ENCODE measurements around the gene RANBP1. TPM values are rescaled to one million over a fixed set of nuclear protein-coding genes. Genes with fewer than 3 reads are reported as not detected.

RANBP1 gene
- total RNA-seq, 4 donors from 2014 or later: 104 to 159 (median 119) TPM

DNA sequence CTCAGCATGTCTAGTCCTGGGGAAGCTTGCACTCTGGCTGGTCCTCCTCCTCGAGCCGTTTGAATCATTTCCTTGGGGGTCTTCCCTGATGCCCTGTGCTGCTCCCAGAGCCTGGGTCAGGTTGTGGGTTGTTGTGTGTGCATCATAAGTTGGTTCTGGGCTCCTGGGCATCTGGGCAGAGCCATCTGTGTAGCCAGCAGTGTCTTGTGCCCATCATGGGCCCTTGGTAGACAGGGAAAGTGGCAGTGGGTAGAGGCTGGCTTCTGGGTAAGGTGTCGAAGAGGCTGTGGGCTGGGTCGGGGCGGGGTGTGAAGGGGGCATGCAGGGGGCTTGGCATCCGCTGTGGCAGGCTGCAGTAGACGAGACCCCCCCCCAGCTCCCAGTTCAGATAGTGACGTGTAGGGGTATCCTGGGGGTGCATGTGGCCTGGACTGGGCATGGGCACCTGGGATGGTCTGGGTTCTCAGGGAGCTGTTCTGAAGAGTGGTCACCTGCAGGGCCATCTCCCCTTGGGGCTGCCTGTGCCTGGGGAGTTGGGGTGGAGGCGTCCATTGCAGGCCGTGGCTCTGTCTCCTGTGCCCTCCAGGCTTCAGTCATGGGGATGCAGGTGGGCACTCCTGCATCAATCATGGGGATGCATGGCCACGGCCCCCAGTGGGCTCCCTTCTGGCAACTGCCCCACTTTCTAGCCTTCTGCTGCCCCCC lies 8.3 kb downstream of the RANBP1 start:
- 88 to 89% methylated on average over 9 to 11 of the region's 11 CpGs for WGBS, 2 donors
- no peak overlapping the region for H3K4me3 ChIP-seq (ENCODE audit: low read depth, poor library complexity, severe bottlenecking)
- DNase-seq (ENCODE audit: low spot score in 2 of 2): no peak
- intact Hi-C loops (cut with DNase I; ENCODE audit: low total_unique reads): no loop called here
- TF ChIP-seq, protein P1, sequence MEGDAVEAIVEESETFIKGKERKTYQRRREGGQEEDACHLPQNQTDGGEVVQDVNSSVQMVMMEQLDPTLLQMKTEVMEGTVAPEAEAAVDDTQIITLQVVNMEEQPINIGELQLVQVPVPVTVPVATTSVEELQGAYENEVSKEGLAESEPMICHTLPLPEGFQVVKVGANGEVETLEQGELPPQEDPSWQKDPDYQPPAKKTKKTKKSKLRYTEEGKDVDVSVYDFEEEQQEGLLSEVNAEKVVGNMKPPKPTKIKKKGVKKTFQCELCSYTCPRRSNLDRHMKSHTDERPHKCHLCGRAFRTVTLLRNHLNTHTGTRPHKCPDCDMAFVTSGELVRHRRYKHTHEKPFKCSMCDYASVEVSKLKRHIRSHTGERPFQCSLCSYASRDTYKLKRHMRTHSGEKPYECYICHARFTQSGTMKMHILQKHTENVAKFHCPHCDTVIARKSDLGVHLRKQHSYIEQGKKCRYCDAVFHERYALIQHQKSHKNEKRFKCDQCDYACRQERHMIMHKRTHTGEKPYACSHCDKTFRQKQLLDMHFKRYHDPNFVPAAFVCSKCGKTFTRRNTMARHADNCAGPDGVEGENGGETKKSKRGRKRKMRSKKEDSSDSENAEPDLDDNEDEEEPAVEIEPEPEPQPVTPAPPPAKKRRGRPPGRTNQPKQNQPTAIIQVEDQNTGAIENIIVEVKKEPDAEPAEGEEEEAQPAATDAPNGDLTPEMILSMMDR (IDR thresholded peaks at IDR 0.05): no peak
- no peak for TF ChIP-seq POLR2A (IDR thresholded peaks at IDR 0.05)

DNA sequence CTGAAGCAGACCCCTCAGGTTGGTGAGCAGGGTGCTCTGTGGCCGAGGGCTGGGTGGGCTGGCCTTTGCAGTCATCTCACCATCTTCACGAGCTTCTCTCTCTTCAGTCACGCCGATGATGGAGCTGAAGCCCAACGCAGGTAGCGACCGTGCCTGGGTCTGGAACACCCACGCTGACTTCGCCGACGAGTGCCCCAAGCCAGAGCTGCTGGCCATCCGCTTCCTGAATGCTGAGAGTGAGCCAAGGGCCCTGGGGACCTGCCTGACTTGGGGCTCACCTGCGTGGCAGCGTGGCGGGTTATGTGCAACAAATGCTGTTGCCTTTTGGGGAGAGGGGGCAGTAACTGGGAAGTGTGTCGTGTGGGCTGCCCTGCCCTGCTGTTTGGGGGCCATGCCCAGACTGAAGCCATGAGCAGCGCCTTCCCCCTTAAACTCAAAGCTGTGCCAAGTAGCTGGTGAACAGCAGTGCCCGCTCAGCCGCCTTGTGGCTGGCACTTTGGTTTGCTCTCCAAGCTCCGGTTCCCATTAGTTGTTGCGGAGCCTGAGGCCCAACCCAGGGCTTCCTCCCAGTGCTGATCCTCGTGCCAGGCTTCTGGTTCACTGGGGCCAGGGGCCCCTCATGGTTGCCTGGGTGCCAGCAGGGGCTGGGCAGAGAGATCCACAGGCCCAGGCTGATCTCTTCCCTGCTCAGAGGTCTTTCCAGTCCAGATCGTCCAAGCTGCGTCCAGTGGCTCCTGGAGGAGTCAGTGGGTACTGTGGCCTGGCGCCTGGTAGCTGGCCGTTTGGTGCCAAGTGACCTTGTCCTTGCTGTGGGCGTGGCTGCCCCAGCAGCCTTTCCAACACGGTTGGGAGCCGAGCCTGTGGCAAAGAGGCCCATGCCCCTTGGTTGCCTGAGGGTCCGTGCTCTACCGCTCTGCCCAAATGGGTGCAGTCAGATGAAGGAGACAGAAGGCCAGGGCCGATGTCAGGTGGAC lies 9.6 kb downstream of the RANBP1 start:
- intact Hi-C loops (cut with DNase I; ENCODE audit: low total_unique reads): loop anchor here (5.0 kb wide), 1 partner anchor 153 kb away; no protein-coding TSS in a partner anchor
- TF ChIP-seq POLR2A (IDR thresholded peaks at IDR 0.05): no peak
- TF ChIP-seq, protein P1 (IDR thresholded peaks at IDR 0.05): no peak
- DNase-seq (ENCODE audit: low spot score in 2 of 2): no peak
- 85 to 89% methylated on average over 30 of the region's 32 CpGs for WGBS, 2 donors
- H3K4me3 ChIP-seq (ENCODE audit: low read depth, poor library complexity, severe bottlenecking): no peak overlapping the region

DNA sequence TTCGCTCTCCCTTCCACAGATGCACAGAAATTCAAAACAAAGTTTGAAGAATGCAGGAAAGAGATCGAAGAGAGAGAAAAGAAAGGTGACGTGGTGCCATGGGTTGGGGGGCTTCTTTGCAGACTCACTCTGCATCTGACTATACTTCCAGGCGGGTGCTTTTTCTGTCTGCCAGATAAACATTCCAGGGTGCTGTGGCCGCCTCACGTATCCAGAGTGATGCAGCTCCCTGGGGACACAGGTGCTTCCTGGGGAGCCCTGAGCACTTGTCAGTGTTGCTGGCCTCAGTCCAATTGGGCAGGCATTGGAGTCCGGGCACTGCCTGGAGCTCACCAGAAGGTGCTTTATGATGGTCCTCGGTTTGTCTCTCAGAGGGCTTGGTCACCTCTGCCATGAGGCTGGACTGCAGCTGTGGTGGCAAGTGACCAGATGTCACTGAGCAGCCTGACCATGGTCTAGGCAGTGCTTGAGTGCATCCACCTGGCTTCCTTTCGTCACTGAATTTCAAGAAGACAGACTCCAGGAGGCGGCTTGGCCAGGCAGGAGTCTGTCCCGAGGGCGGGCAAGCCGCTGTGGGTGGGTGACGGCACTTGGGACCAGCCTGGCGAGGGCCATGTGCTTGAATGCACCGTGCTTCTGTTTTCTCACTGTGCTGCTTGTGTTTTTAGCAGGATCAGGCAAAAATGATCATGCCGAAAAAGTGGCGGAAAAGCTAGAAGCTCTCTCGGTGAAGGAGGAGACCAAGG lies 10.6 kb downstream of the RANBP1 start:
- no peak overlapping the region for H3K4me3 ChIP-seq (ENCODE audit: low read depth, poor library complexity, severe bottlenecking)
- DNase-seq (ENCODE audit: low spot score in 2 of 2): no peak
- intact Hi-C loops (cut with DNase I; ENCODE audit: low total_unique reads): loop anchor here (5.0 kb wide), 1 partner anchor 154 kb away; no protein-coding TSS in a partner anchor
- WGBS, 2 donors: 83 to 88% methylated on average over 17 to 19 of the region's 19 CpGs
- TF ChIP-seq, protein P1 (IDR thresholded peaks at IDR 0.05): no peak
- no peak for TF ChIP-seq POLR2A (IDR thresholded peaks at IDR 0.05)

DNA sequence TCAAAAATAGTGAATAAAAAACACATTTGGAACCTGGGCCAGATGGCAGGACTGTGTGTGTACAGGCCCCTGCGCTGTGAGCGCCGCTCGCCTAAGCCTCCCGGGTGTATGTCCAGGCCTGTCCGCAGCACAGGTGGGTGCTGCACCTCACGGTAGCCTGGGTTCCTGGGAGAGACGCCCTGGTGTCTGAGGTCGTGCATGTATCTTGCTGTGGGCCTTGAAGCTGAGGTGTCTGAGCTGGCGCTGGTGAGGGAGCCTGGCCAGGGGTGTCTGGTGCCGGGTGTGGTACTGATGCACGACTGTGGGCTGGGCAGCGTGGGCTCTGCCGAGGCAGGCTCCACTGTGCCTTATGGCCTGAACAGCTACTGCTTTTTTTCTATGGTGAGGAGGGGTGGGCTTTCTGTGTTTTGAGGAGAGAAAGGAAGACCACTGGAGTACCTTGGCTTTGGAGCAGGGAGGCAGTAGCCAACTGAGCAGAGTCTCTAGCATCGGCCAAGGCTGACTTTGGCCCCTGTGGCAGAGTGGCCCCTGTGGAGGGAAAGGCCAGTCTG lies 11.5 kb downstream of the RANBP1 start:
- TF ChIP-seq, protein P1 (IDR thresholded peaks at IDR 0.05): no peak
- no peak for TF ChIP-seq POLR2A (IDR thresholded peaks at IDR 0.05)
- intact Hi-C loops (cut with DNase I; ENCODE audit: low total_unique reads): loop anchor here (5.0 kb wide), 1 partner anchor 155 kb away; no protein-coding TSS in a partner anchor
- H3K4me3 ChIP-seq (ENCODE audit: low read depth, poor library complexity, severe bottlenecking): no peak overlapping the region
- no peak for DNase-seq (ENCODE audit: low spot score in 2 of 2)
- WGBS, 2 donors: 54 to 55% methylated on average over 15 of the region's 15 CpGs
